H9 (cell line): ENCODE results near the gene TPH1. TPM values are rescaled to one million over a fixed set of nuclear protein-coding genes. Genes with fewer than 3 reads are reported as not detected.

Experiments used
- DNase-seq: peaks from one replicate; pipeline ENCODE4 v3.0.0-alpha.2; 2017
- H2AFZ ChIP-seq: one replicate; pipeline ENCODE4 v1.6.1; 2013; ENCODE audit warnings: mild to moderate bottlenecking, low read length, control low read depth, moderate library complexity
- H2AK5ac ChIP-seq: 2 replicates; pipeline ENCODE4 v1.6.1; 2013; ENCODE audit warnings: low read length, control low read depth, mixed read lengths; ENCODE audit not compliant: insufficient read length
- H2BK120ac ChIP-seq: one replicate; pipeline ENCODE4 v1.6.1; 2013; ENCODE audit warnings: low read depth, mild to moderate bottlenecking, low read length, control low read depth, inconsistent platforms; ENCODE audit not compliant: poor library complexity, severe bottlenecking
- H2BK12ac ChIP-seq: 2 replicates; pipeline ENCODE4 v1.6.1; 2013; ENCODE audit warnings: low read length, control low read depth, mixed read lengths, low read depth; ENCODE audit not compliant: insufficient read length
- H2BK15ac ChIP-seq: 2 replicates; pipeline ENCODE4 v1.6.1; 2013; ENCODE audit warnings: low read depth, low read length, control low read depth
- H2BK20ac ChIP-seq: one replicate; pipeline ENCODE4 v1.6.1; 2013; ENCODE audit warnings: low read depth, mild to moderate bottlenecking, low read length, control low read depth, inconsistent platforms; ENCODE audit not compliant: poor library complexity, severe bottlenecking
- H2BK5ac ChIP-seq: 2 replicates; pipeline ENCODE4 v1.6.1; 2013; ENCODE audit warnings: low read length, control low read depth, mixed read lengths; ENCODE audit not compliant: insufficient read length
- H3K14ac ChIP-seq: 2 replicates; pipeline ENCODE4 v1.6.1; 2013; ENCODE audit warnings: low read length, control low read depth; ENCODE audit not compliant: insufficient read depth
- H3K18ac ChIP-seq: 2 replicates; pipeline ENCODE4 v1.6.1; 2013; ENCODE audit warnings: low read depth, mild to moderate bottlenecking, mixed read lengths, low read length, control low read depth; ENCODE audit not compliant: insufficient read length
- H3K23ac ChIP-seq: 2 replicates; pipeline ENCODE4 v1.6.1; 2013; ENCODE audit warnings: low read length, control low read depth, mixed read lengths, low read depth; ENCODE audit not compliant: insufficient read length
- H3K23me2 ChIP-seq: 2 replicates; pipeline ENCODE4 v1.6.1; 2013; ENCODE audit warnings: low read depth, mild to moderate bottlenecking, mixed read lengths, low read length, control low read depth; ENCODE audit not compliant: insufficient read length, poor library complexity, severe bottlenecking
- H3K27ac ChIP-seq: 2 replicates; pipeline ENCODE4 v1.5.1; 2013; ENCODE audit warnings: low read length, control low read depth, mixed read lengths, low read depth; ENCODE audit not compliant: insufficient read length
- H3K27me3 ChIP-seq: 2 replicates; pipeline ENCODE4 v1.6.1; 2013; ENCODE audit warnings: low read length, control low read depth, inconsistent platforms; ENCODE audit not compliant: insufficient read depth
- H3K4ac ChIP-seq: 2 replicates; pipeline ENCODE4 v1.6.1; 2013; ENCODE audit warnings: low read depth, mild to moderate bottlenecking, control low read depth, inconsistent platforms, low read length, moderate library complexity
- H3K4me1 ChIP-seq: 2 replicates; pipeline ENCODE4 v1.6.1; 2013; ENCODE audit warnings: low read length, control low read depth, inconsistent platforms; ENCODE audit not compliant: insufficient read depth
- H3K4me2 ChIP-seq: 2 replicates; pipeline ENCODE4 v1.6.1; 2013; ENCODE audit warnings: low read length, control low read depth, mixed read lengths; ENCODE audit not compliant: insufficient read length, insufficient read depth
- H3K56ac ChIP-seq: 2 replicates; pipeline ENCODE4 v1.6.1; 2013; ENCODE audit warnings: low read depth, mild to moderate bottlenecking, mixed read lengths, low read length, control low read depth; ENCODE audit not compliant: insufficient read length
- H3K79me1 ChIP-seq: 2 replicates; pipeline ENCODE4 v1.6.1; 2013; ENCODE audit warnings: low read depth, mild to moderate bottlenecking, moderate library complexity, low read length, control low read depth, inconsistent platforms; ENCODE audit not compliant: insufficient read depth, poor library complexity, severe bottlenecking
- H3K79me2 ChIP-seq: 2 replicates; pipeline ENCODE4 v1.6.1; 2013; ENCODE audit warnings: low read length, control low read depth, inconsistent platforms; ENCODE audit not compliant: insufficient read depth
- H3K9ac ChIP-seq: 2 replicates; pipeline ENCODE4 v1.6.1; 2013; ENCODE audit warnings: low read length, control low read depth, mixed read lengths; ENCODE audit not compliant: insufficient read length; ENCODE audit errors: extremely low read depth
- H3K9me3 ChIP-seq: one replicate; pipeline ENCODE4 v1.6.1; 2013; ENCODE audit warnings: low read depth, low read length, inconsistent platforms; ENCODE audit not compliant: control insufficient read depth
- H3T11ph ChIP-seq: one replicate; pipeline ENCODE4 v1.6.1; 2013; ENCODE audit warnings: mild to moderate bottlenecking, low read length, control low read depth, inconsistent platforms
- H4K20me1 ChIP-seq: one replicate; pipeline ENCODE4 v1.6.1; 2013; ENCODE audit not compliant: control insufficient read depth, insufficient read length, insufficient read depth
- H4K5ac ChIP-seq: 2 replicates; pipeline ENCODE4 v1.6.1; 2013; ENCODE audit warnings: low read depth, mild to moderate bottlenecking, mixed read lengths, low read length, control low read depth; ENCODE audit not compliant: insufficient read length
- H4K8ac ChIP-seq: replicated peaks from 2 replicates; pipeline ENCODE4 v1.6.1; 2013; ENCODE audit warnings: low read length, control low read depth, mixed read lengths, low read depth; ENCODE audit not compliant: insufficient read length
- H4K91ac ChIP-seq: 2 replicates; pipeline ENCODE4 v1.6.1; 2013; ENCODE audit warnings: low read depth, mild to moderate bottlenecking, moderate library complexity, mixed read lengths, low read length, control low read depth; ENCODE audit not compliant: insufficient read length
- H3K27ac Mint-ChIP-seq, 3 experiments: 2 replicates in 2 of 3; 3 replicates in 1 of 3; pipeline ENCODE4 v1.8.0; 2020 to 2021; ENCODE audit warnings: mixed read lengths in 3 of 3, mild to moderate bottlenecking in 1 of 3, moderate library complexity in 1 of 3
- H3K27me3 Mint-ChIP-seq: 2 replicates; pipeline ENCODE4 v1.8.0; 2021; ENCODE audit warnings: low read depth, mild to moderate bottlenecking, moderate library complexity, mixed read lengths
- H3K36me3 Mint-ChIP-seq, 3 experiments: 2 replicates in 2 of 3; 3 replicates in 1 of 3; pipeline ENCODE4 v1.8.0; 2020 to 2021; ENCODE audit warnings: low read depth in 3 of 3, mixed read lengths in 3 of 3; ENCODE audit not compliant: insufficient read depth in 1 of 3
- H3K4me1 Mint-ChIP-seq, 2 experiments: 2 replicates each; pipeline ENCODE4 v1.8.0; 2020; ENCODE audit warnings: mixed read lengths in 2 of 2
- H3K4me3 Mint-ChIP-seq, 2 experiments: 2 replicates in 1 of 2; 3 replicates in 1 of 2; pipeline ENCODE4 v1.8.0; 2020 to 2021; ENCODE audit warnings: mild to moderate bottlenecking in 2 of 2, mixed read lengths in 2 of 2, moderate library complexity in 1 of 2
- H3K9me3 Mint-ChIP-seq, 2 experiments: 2 replicates in 1 of 2; 3 replicates in 1 of 2; pipeline ENCODE4 v1.8.0; 2020; ENCODE audit warnings: mild to moderate bottlenecking in 2 of 2, mixed read lengths in 2 of 2, moderate library complexity in 1 of 2
- WGBS: extraction: QIAGEN DNeasy Blood & Tissue Kit; methylation state at CpG from one replicate; pipeline ENCODE4 v1.1.7; 2013; ENCODE audit warnings: missing lambda C conversion rate, low lambda C conversion rate, mixed read lengths; ENCODE audit not compliant: insufficient read length; ENCODE audit errors: extremely low coverage; 5-methylcytosine and 5-hydroxymethylcytosine counted together
- total RNA-seq: library from RNA; stranded (reverse); gene quantifications from 2 replicates; pipeline ENCODE4 v1.2.1, GENCODE V29; 2021
- TF ChIP-seq, protein P1 (sequence below): fragments of 200-600 bp; sonication (generic); conservative IDR thresholded peaks from 3 replicates; pipeline ENCODE4 v1.8.0; 2021; ENCODE audit warnings: antibody characterized with exemption, mild to moderate bottlenecking

Gene TPH1
- total RNA-seq, 1 experiment from 2014 or later = 0.17 TPM

DNA sequence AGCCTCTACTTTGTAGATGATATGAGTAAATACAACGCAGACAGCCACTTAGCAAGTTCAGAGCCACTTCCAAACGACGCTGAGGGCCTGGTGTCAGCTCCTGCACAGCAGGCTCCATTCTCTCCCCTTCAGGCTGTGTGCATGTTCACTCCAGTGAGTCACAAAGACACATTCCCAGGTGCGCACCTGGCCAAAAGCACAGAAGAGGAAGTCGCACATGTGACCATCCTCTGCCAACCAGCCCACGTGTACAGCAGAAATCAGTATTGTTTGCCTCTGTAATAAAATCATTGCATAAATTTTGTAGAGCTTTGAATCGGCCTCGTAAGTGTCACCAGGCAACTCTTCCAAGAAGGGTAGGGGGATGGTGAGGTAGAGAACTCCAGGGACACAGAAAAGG, 19.5 kb upstream of the TPH1 start:
- peak overlapping the region in 1 of 3 experiments; percentile 79; a peak in 1 of 7 replicates for H3K27ac Mint-ChIP-seq
- no peaks in the 10 kb centered on the region for H3K36me3 Mint-ChIP-seq
- no CpG with 5 or more reads among the region's 8 CpGs for WGBS
- Histone ChIP-seq H2BK5ac (no peak overlapping the region), H3K23ac (no peak overlapping the region), H3K14ac (no peak overlapping the region), H3K18ac (no peak overlapping the region), H2AFZ (no peak overlapping the region), H3K79me2 (no peaks in the 10 kb centered on the region), H2BK20ac (no peak overlapping the region), H2BK12ac (no peak overlapping the region), H3K4me1 (no peaks in the 10 kb centered on the region), H3K56ac (no peak overlapping the region), H3K9ac (no peak overlapping the region), H3K9me3 (no peaks in the 10 kb centered on the region), H2AK5ac (no peak overlapping the region), H2BK120ac (no peak overlapping the region), H3K27me3 (no peaks in the 10 kb centered on the region), H3K4me2 (no peak overlapping the region), H3K79me1 (no peaks in the 10 kb centered on the region), H3K4ac (no peak overlapping the region), H4K5ac (no peak overlapping the region), H3K23me2 (no peaks in the 10 kb centered on the region), H2BK15ac (no peak overlapping the region), H4K91ac (no peak overlapping the region), H3T11ph (no peak overlapping the region), H3K27ac (no peak overlapping the region), H4K20me1 (no peaks in the 10 kb centered on the region), H4K8ac (no peak overlapping the region)
- H3K27me3 Mint-ChIP-seq = no peaks in the 10 kb centered on the region
- no peak overlapping the region for H3K4me3 Mint-ChIP-seq
- no peaks in the 10 kb centered on the region for H3K9me3 Mint-ChIP-seq
- H3K4me1 Mint-ChIP-seq = 0 out of 4 replicates have a peak, but pooled peaks cover 0 to 2% of the 10 kb centered on the region in 2 experiments
- TF ChIP-seq, protein P1, sequence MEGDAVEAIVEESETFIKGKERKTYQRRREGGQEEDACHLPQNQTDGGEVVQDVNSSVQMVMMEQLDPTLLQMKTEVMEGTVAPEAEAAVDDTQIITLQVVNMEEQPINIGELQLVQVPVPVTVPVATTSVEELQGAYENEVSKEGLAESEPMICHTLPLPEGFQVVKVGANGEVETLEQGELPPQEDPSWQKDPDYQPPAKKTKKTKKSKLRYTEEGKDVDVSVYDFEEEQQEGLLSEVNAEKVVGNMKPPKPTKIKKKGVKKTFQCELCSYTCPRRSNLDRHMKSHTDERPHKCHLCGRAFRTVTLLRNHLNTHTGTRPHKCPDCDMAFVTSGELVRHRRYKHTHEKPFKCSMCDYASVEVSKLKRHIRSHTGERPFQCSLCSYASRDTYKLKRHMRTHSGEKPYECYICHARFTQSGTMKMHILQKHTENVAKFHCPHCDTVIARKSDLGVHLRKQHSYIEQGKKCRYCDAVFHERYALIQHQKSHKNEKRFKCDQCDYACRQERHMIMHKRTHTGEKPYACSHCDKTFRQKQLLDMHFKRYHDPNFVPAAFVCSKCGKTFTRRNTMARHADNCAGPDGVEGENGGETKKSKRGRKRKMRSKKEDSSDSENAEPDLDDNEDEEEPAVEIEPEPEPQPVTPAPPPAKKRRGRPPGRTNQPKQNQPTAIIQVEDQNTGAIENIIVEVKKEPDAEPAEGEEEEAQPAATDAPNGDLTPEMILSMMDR = no peak
- DNase-seq = no peak
